Globus pallidus (tissue), 1 donor: ENCODE measurements around the gene ERICH6.

ENCODE experiments used
- DNase-seq: peaks from one replicate; pipeline ENCODE4 v3.0.0-alpha.2; 2015; ENCODE audit warnings: low spot score

Gene ERICH6

DNA sequence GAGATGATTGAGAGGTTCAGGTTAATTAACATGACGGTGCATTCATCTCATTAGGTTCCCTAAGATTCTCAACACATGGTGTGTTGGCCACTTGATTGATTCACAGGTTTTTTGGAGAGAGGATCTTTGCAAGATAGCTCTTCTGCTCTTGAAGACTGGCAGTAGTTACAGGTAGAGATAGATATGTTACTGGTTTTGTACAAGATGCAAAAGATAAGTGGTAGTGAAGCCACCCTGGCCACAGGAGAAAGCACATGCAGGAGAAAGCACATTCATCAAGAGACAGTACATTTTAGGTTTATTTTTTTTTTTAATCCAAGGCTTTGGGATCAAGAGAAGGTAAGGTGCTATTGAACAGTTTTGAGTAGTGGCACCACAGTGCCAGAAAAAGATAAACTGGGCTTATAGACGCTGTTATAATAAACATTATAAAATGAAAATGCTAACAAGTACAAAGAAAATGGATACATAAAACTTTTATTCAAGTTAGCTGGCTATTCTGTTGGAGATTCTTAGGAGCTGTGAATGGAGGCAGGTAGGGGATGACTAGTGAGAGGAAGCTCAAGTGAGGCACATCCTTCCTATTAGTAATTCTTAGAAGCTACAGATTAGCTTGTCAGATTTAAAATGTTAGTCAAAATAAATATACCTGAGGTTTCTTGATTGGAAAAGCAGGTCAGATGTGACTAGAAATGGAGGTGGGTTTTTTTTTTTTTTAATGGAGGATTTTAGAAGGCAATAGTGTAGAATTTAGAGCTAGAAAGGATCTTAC is 89.8 kb downstream of the ERICH6 start:
- DNase-seq = no peak

DNA sequence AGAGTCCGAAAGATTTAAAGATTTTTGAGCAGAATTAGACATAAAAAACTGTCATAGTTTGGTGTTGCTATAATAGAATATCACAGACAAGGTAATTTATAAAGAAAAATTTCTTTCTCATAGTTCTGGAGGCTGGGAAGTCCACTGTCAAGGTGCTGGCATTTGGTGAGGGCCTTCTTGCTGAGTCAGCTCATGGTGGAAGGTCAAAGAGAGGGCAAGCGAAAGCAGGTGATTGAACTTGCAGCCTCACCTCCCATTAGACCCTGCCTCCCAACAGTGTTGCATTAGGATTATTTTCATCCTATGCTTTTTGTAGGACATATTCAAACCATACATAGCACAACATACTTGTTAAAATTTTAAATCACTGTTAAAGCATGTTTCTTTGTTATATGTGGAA is 90.7 kb downstream of the ERICH6 start:
- no peak for DNase-seq

DNA sequence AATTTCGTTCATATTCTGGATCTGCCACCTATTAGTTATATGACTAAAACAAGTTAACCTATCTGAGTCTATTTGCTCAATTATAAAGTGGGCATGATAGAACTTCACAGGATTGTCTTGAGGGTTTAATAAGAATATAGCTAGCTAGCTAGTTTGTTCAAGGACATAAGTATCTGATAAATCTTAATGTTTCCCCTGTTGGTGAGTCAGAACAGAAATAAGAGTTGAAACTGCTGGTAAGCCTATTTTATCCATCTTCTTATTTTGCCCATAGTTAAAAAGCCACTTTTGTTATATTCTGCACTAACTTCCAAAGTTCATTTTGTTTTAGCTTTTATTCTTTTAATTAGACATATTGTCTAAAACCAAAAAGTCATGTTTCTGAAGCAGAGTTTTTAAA is 91.2 kb downstream of the ERICH6 start:
- no peak for DNase-seq

DNA sequence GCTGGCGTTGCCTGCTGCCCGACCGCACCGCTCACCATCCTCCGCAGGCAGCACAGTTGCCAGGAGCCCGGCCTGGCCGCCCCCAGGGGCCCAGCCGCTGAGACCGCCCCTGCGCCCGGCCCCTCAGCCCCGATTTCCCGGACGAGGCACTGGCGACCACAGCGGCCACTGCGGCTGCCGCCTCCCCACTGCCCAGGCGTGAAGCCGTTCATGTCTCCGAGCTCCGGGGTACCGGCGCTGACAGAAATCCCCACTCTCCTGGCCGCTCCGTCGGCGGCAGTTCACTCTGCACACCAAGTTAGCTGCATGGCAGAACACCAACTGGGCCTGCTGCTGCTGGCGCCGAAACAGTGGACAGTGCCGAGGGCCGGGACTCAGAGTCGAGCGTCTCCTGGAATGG is 92.1 kb downstream of the ERICH6 start:
- DNase-seq = no peak

DNA sequence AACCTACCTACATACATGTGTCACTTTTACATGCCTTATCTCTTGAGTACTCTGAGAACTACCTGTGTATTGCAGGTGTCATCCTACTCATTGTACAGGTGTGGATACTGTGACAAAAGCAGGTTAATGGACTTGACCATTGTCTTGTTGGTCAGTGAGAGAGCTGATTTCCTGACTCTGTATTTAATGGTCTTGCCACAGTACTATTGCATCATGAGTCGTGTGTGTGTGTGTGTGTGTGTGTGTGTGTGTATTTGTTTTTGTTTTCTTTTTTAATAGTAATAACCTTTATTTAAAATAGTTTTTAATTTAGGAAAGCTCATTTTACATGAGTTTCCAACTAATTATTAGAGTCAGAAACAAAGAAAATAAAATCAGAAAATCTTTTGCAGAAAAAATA is 92.9 kb downstream of the ERICH6 start:
- DNase-seq = no peak

DNA sequence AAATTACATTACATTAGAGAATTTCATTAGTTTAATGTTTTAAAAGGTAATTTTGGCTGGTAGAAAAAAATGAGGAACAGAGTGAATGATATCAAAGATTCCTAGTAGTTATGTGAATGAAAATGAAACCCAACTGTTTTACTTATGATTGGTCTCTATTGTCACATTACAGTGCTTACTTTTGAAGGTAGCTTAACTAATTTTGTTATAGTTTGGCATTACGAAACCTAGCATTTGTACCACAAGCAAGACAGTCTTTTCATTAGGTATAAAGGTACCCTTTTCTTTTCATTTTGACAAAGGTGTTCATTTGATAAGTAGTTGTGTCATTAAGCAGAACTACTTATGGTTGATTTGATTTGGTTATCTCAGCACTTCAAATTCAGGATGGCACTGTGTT is 93.7 kb downstream of the ERICH6 start:
- DNase-seq = no peak
